CD4-positive, alpha-beta T cell treated with Interleukin-6 for 4 hours (primary cell): ENCODE measurements around the gene ERC1.
"Not testable (repeated sequence)": the region's sequence is repeated elsewhere in the genome, so short reads cannot be mapped to it uniquely, and the experiment has no call there.

Source experiments
- DNase-seq: peaks from one replicate; pipeline ENCODE4 v3.0.0-alpha.2; 2020; ENCODE audit warnings: mixed read lengths

The ERC1 gene

DNA sequence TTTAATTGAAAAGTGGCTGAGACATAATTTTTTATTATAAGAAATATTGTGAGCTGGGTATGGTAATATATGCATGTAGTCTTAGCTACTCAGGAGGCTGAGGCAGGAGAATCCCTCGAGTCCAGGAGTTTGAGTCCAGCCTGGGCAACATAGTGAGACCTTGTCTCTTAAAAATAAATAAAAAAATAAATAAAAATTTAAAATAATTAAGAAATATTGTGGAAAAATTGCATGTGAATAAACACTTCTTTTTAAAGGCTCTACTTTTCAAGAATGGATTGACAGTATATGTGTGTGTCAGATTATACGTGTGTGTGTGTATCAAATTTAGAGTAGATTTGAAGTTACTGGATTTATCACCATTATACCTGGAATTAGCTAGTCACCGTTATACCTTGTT is 43.2 kb downstream of the ERC1 start:
- DNase-seq: no peak

GRCh38 chr12:1034751-1035457 is 43.9 kb downstream of the ERC1 start:
- no peak for DNase-seq

- no peak for DNase-seq
These were observed 50.5 kb downstream of the ERC1 start for GRCh38 chr12:1041478-1041877.

GRCh38 chr12:1044199-1044598 is 53.2 kb downstream of the ERC1 start:
- no peak for DNase-seq

GRCh38 chr12:1044696-1045095 is 53.7 kb downstream of the ERC1 start:
- DNase-seq: no peak

DNA sequence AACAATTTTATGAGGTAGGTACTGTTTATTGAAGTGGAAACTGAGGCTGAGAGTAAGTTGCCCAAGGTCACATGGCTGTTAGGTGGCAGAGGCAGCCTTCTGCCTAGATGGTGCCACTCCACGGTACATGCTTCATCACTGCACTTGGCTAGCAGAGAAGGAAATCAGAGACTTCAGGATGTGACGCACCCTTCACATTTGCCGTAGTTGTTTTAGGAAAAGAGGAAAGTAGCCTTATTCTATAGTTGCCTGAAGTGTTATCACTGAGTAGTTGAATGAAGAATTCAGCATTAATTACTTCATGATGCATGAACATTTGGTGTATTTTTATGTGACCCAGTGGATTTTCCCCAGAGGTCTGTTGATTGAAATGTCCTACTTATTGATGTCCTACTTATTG is 55.7 kb downstream of the ERC1 start:
- DNase-seq: no peak

- DNase-seq: no peak
These were observed 57.1 kb downstream of the ERC1 start for GRCh38 chr12:1047898-1048660.

- DNase-seq: no peak
These were observed 59.2 kb downstream of the ERC1 start for GRCh38 chr12:1050059-1050707.

GRCh38 chr12:1051672-1052071 is 60.6 kb downstream of the ERC1 start:
- DNase-seq: not testable (repeated sequence)

GRCh38 chr12:1053690-1054089 is 62.7 kb downstream of the ERC1 start:
- no peak for DNase-seq

- no peak for DNase-seq
These were observed 63.3 kb downstream of the ERC1 start for GRCh38 chr12:1054117-1054870.

DNA sequence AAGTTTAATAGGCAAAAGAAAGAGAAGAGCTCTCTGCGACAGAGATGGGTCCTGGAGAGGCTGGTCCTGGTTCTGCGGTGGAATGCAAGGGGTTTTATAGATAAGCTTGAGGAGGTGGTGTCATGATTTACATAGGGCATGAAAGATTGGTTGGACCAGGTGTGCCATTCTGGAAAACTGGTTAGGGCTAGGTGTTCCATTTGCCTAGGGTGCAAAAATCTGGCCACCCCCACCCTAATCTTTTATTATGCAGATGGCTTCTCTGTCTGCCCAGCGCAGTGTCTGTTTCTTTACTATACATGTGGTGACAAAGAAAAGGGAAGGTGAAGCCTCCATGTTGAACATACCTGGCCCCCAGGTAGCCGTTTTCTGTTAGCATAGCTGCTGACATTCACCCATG is 65.4 kb downstream of the ERC1 start:
- no peak for DNase-seq

GRCh38 chr12:1058423-1058822 is 67.4 kb downstream of the ERC1 start:
- no peak for DNase-seq

- DNase-seq: no peak
These were observed 68.1 kb downstream of the ERC1 start for GRCh38 chr12:1059162-1059561.

DNA sequence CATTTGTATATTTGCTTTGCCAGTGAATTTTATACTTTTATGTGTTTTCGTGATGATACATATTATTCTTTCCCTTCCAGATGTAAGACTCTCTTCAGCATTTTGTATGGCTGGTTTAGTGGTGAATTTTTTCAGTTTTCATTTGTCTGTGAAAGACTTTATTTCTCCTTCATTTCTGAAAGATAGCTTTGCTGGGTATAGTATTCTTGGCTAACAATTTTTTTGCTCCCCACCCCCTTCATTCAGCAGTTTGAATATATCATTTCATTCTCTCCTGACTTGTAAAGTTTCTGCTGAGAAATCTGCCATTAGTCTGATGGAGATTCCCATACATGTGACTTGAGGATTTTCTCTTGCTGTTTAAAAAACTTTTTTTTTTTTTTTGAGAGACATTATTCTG is 72.8 kb downstream of the ERC1 start:
- no peak for DNase-seq

- no peak for DNase-seq
These were observed 73.3 kb downstream of the ERC1 start for GRCh38 chr12:1064317-1064716.

GRCh38 chr12:1065629-1066028 is 74.6 kb downstream of the ERC1 start:
- no peak for DNase-seq

GRCh38 chr12:1069846-1070245 is 78.8 kb downstream of the ERC1 start:
- no peak for DNase-seq

DNA sequence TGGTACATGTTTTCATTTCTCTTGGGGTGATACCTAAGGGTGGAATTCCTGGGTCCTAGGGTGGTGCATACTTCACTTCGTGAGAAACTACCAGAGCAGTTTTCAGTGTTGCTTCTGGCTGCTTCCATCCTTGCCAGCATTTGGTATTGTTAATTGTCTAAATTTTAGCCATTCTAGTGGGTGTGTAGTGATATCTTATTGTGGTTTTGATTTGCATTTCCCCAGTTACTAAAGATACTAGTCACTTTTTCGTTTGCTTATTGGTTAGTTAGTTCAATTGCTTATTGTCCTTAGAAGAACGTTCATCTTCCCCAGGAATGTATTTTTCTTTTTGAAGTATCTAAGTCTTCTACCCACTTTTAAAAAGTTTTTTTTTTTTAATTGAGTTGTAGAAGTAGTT is 80.2 kb downstream of the ERC1 start:
- no peak for DNase-seq

- DNase-seq: no peak
These were observed 82.6 kb downstream of the ERC1 start for GRCh38 chr12:1073652-1074051.

GRCh38 chr12:1077036-1077803 is 86.2 kb downstream of the ERC1 start:
- DNase-seq: no peak

GRCh38 chr12:1078002-1078401 is 87.0 kb downstream of the ERC1 start:
- DNase-seq: no peak
